Prostate gland (tissue), 2 donors: ENCODE results near the gene SFMBT1. TPM values are rescaled to one million over a fixed set of nuclear protein-coding genes. Genes with fewer than 3 reads are reported as not detected.

Experiments
- DNase-seq: peaks from one replicate; pipeline ENCODE4 v3.0.0-alpha.2; 2019; ENCODE audit warnings: low spot score
- H3K27ac ChIP-seq, 2 donors: fragments of 200-600 bp; sonication (generic); 2 replicates each; pipeline ENCODE4 v1.5.1; 2017 to 2019
- H3K27me3 ChIP-seq: fragments of 200-600 bp; sonication (generic); replicated peaks from 2 replicates; pipeline ENCODE4 v1.5.1; 2019; ENCODE audit not compliant: insufficient read depth
- H3K36me3 ChIP-seq, 2 donors: fragments of 200-600 bp; sonication (generic); 1 replicate in 1 of 2; 2 replicates in 1 of 2; pipeline versions ENCODE4 v1.5.1 to v1.8.1; 2017 to 2019
- H3K4me1 ChIP-seq: fragments of 200-600 bp; sonication (generic); replicated peaks from 2 replicates; pipeline ENCODE4 v1.5.1; 2019
- H3K4me3 ChIP-seq, 2 donors: fragments of 200-600 bp; sonication (generic); 2 replicates each; pipeline ENCODE4 v1.5.1; 2017 to 2019
- H3K9me3 ChIP-seq: fragments of 200-600 bp; sonication (generic); 2 replicates; pipeline ENCODE4 v1.5.1; 2017
- CTCF ChIP-seq, 4 experiments: fragments of 200-600 bp in 2 of 4; fragments of 450-650 bp in 2 of 4; sonication (generic) in 2 of 4; IDR thresholded peaks; 1 replicate in 3 of 4; 2 replicates in 1 of 4; pipeline ENCODE4 v1.5.1; 2016 to 2019; ENCODE audit warnings: antibody characterized with exemption in 4 of 4, mild to moderate bottlenecking in 2 of 4, moderate library complexity in 2 of 4
- POLR2A ChIP-seq: fragments of 450-650 bp; IDR thresholded peaks from one replicate; pipeline ENCODE4 v1.6.1; 2016; ENCODE audit warnings: antibody characterized with exemption, mild to moderate bottlenecking
- POLR2AphosphoS5 ChIP-seq: sonication (generic); formaldehyde crosslinking; IDR thresholded peaks from one replicate; pipeline ENCODE4 v1.6.1; 2017; ENCODE audit warnings: antibody characterized with exemption
- WGBS: methylation state at CpG from one replicate; pipeline ENCODE4 v1.1.5; 2018; 5-methylcytosine and 5-hydroxymethylcytosine counted together
- intact Hi-C: fragments of 100-400 bp; cut with DNase I; formaldehyde crosslinking; loops from one replicate; pipeline ENCODE4 v1.14.2; 2022
- total RNA-seq, 2 donors: library from RNA; depleted of rRNA; stranded (reverse); fragments of >200 nt; gene quantifications; one replicate each; pipeline ENCODE4 v1.1.0, GENCODE V29; 2016

SFMBT1 gene
- 10 to 100 TPM; 35.3 to 37.4 TPM for total RNA-seq

- Histone ChIP-seq H3K27ac (peak within 1 kb of the TSS; percentile 85 to 92), H3K4me3 (peak within 1 kb of the TSS; percentile 91 to 92), H3K36me3 (no peaks in the 10 kb centered on the region), H3K27me3 (no peaks in the 10 kb centered on the region), H3K9me3 (no peaks in the 10 kb centered on the region), H3K4me1 (no peaks in the 10 kb centered on the region)
- TF ChIP-seq POLR2A (no peak), CTCF (IDR thresholded peaks at IDR 0.05) (no peak), POLR2AphosphoS5 (no peak)
- WGBS = under 1% methylated on average over 83 of the region's 117 CpGs
- intact Hi-C loops = no loop called here
- peak; percentile 47 for DNase-seq
Observed at GRCh38 chr3:53045518-53046170, at the start of gene SFMBT1. Gene SFMBT1 (minus strand): TSS chr3:53046073. CDS start chr3:52969128, 76,945 bp downstream.

GRCh38 chr3:53092942-53093341 lies 47.1 kb upstream of the SFMBT1 start:
- 84% methylated on average over 2 of the region's 2 CpGs for WGBS
- no peak for DNase-seq
- intact Hi-C loops = no loop called here

GRCh38 chr3:53092216-53092615 lies 46.3 kb upstream of the SFMBT1 start:
- DNase-seq = no peak
- intact Hi-C loops = no loop called here
- Histone ChIP-seq H3K27me3 (no peaks in the 10 kb centered on the region), H3K9me3 (no peaks in the 10 kb centered on the region), H3K36me3 (peaks cover 0 to 3% of the 10 kb centered on the region in 2 donors), H3K4me3 (no peak overlapping the region), H3K27ac (no peak overlapping the region), H3K4me1 (no peaks in the 10 kb centered on the region)
- WGBS = 94% methylated on average over 11 of the region's 11 CpGs
- TF ChIP-seq POLR2A (no peak), POLR2AphosphoS5 (no peak), CTCF (IDR thresholded peaks at IDR 0.05) (no peak)

More at GRCh38 chr3:53092942-53093341, 47.1 kb upstream of the SFMBT1 start:
- no peak overlapping the region for H3K4me3 ChIP-seq
- peaks cover 0 to 3% of the 10 kb centered on the region in 2 donors for H3K36me3 ChIP-seq
- no peaks in the 10 kb centered on the region for H3K27me3 ChIP-seq
- no peaks in the 10 kb centered on the region for H3K4me1 ChIP-seq
- TF ChIP-seq POLR2A = no peak
- no peak for TF ChIP-seq CTCF (IDR thresholded peaks at IDR 0.05)
- TF ChIP-seq POLR2AphosphoS5 = no peak
- H3K27ac ChIP-seq = no peak overlapping the region
- H3K9me3 ChIP-seq = no peaks in the 10 kb centered on the region

GRCh38 chr3:53091011-53091410 lies 45.1 kb upstream of the SFMBT1 start:
- Histone ChIP-seq H3K4me3 (no peak overlapping the region), H3K4me1 (no peaks in the 10 kb centered on the region), H3K27ac (no peak overlapping the region), H3K36me3 (peaks cover 0 to 3% of the 10 kb centered on the region in 2 donors), H3K27me3 (no peaks in the 10 kb centered on the region), H3K9me3 (no peaks in the 10 kb centered on the region)
- WGBS = 78% methylated on average over 5 of the region's 5 CpGs
- intact Hi-C loops = no loop called here
- TF ChIP-seq CTCF (IDR thresholded peaks at IDR 0.05) (no peak), POLR2AphosphoS5 (no peak), POLR2A (no peak)
- no peak for DNase-seq

- TF ChIP-seq POLR2A (no peak), POLR2AphosphoS5 (peak; percentile 71), CTCF (IDR thresholded peaks at IDR 0.05) (peak in 2 of 4 experiments; percentile 5 to 7)
- no peaks in the 10 kb centered on the region for H3K4me1 ChIP-seq
- no peak overlapping the region for H3K27ac ChIP-seq
- no peak overlapping the region for H3K4me3 ChIP-seq
- WGBS = 42% methylated on average over 6 of the region's 6 CpGs
- H3K36me3 ChIP-seq = peaks cover 0 to 3% of the 10 kb centered on the region in 2 donors
- no peaks in the 10 kb centered on the region for H3K9me3 ChIP-seq
- intact Hi-C loops = no loop called here
- DNase-seq = peak; percentile 79
- H3K27me3 ChIP-seq = no peaks in the 10 kb centered on the region
Observed at GRCh38 chr3:53089511-53089910, 43.6 kb upstream of the SFMBT1 start.
